Immature natural killer cell (primary cell): ENCODE data around the gene IFIT2. TPM values are rescaled to one million over a fixed set of nuclear protein-coding genes. Genes with fewer than 3 reads are reported as not detected.

ENCODE experiments used
- DNase-seq, 3 donors: peaks; one replicate each; pipeline ENCODE4 v3.0.0; 2022; ENCODE audit warnings: mixed read lengths in 1 of 3
- H3K27ac Mint-ChIP-seq, 6 donors: one replicate each; pipeline ENCODE4 v1.8.0; 2020; ENCODE audit warnings: mixed read lengths in 6 of 6, mild to moderate bottlenecking in 5 of 6, inconsistent platforms in 4 of 6, moderate library complexity in 3 of 6
- H3K27me3 Mint-ChIP-seq, 3 donors: one replicate each; pipeline ENCODE4 v1.8.0; 2020 to 2021; ENCODE audit warnings: low read depth in 3 of 3, mild to moderate bottlenecking in 3 of 3, mixed read lengths in 3 of 3, moderate library complexity in 3 of 3, inconsistent platforms in 1 of 3
- H3K36me3 Mint-ChIP-seq, 3 donors: one replicate each; pipeline ENCODE4 v1.8.0; 2020; ENCODE audit warnings: mixed read lengths in 3 of 3, inconsistent platforms in 2 of 3, mild to moderate bottlenecking in 2 of 3
- H3K4me1 Mint-ChIP-seq, 2 donors: one replicate each; pipeline ENCODE4 v1.8.0; 2020; ENCODE audit warnings: inconsistent platforms in 2 of 2, mild to moderate bottlenecking in 2 of 2, mixed read lengths in 2 of 2, moderate library complexity in 1 of 2
- H3K4me3 Mint-ChIP-seq, 5 donors: one replicate each; pipeline ENCODE4 v1.8.0; 2020; ENCODE audit warnings: mild to moderate bottlenecking in 5 of 5, mixed read lengths in 5 of 5, inconsistent platforms in 3 of 5, moderate library complexity in 3 of 5
- H3K9me3 Mint-ChIP-seq, 6 donors: one replicate each; pipeline ENCODE4 v1.8.0; 2020; ENCODE audit warnings: mild to moderate bottlenecking in 6 of 6, mixed read lengths in 6 of 6, inconsistent platforms in 4 of 6, moderate library complexity in 3 of 6
- polyA plus RNA-seq, 3 donors: library from polyadenylated mRNA; unstranded; fragments of 300-500 nt; fragmentation: Illumina TruSeq; gene quantifications; one replicate each; pipeline ENCODE4 v1.2.3, GENCODE V29; 2021

Gene IFIT2
- polyA plus RNA-seq, 3 donors from 2014 or later: 10.3 to 20.8 (median 13.9) TPM

- H3K27ac Mint-ChIP-seq: no peak overlapping the region
- H3K27me3 Mint-ChIP-seq: peaks cover 1 to 7% (median 5%) of the 10 kb centered on the region in 3 donors
- no peak overlapping the region for H3K4me3 Mint-ChIP-seq
- DNase-seq: no peak
- H3K4me1 Mint-ChIP-seq: peaks cover 5 to 7% of the 10 kb centered on the region in 2 donors
- H3K36me3 Mint-ChIP-seq: no peaks in the 10 kb centered on the region
- peaks cover 0 to 2% (median 0%) of the 10 kb centered on the region in 6 donors for H3K9me3 Mint-ChIP-seq
Observed at GRCh38 chr10:89269433-89270152, 32.3 kb upstream of the IFIT2 start.

GRCh38 chr10:89270153-89270483 is 31.7 kb upstream of the IFIT2 start:
- peaks cover 5 to 7% of the 10 kb centered on the region in 2 donors for H3K4me1 Mint-ChIP-seq
- H3K27ac Mint-ChIP-seq: no peak overlapping the region
- peaks cover 0 to 2% (median 0%) of the 10 kb centered on the region in 6 donors for H3K9me3 Mint-ChIP-seq
- no peak for DNase-seq
- H3K27me3 Mint-ChIP-seq: peaks cover 1 to 7% (median 5%) of the 10 kb centered on the region in 3 donors
- H3K4me3 Mint-ChIP-seq: no peak overlapping the region
- H3K36me3 Mint-ChIP-seq: no peaks in the 10 kb centered on the region

- Mint-ChIP-seq H3K36me3 (no peaks in the 10 kb centered on the region), H3K4me3 (no peak overlapping the region), H3K27ac (no peak overlapping the region), H3K9me3 (peaks cover 0 to 2% (median 0%) of the 10 kb centered on the region in 6 donors), H3K4me1 (peaks cover 5 to 7% of the 10 kb centered on the region in 2 donors), H3K27me3 (peaks cover 1 to 10% (median 5%) of the 10 kb centered on the region in 3 donors)
- DNase-seq: no peak
Observed at GRCh38 chr10:89271532-89271931, 30.3 kb upstream of the IFIT2 start.

GRCh38 chr10:89273680-89274079 is 28.2 kb upstream of the IFIT2 start:
- no peaks in the 10 kb centered on the region for H3K36me3 Mint-ChIP-seq
- H3K4me1 Mint-ChIP-seq: no peaks in the 10 kb centered on the region
- DNase-seq: no peak
- no peak overlapping the region for H3K27ac Mint-ChIP-seq
- H3K27me3 Mint-ChIP-seq: peaks cover 1 to 9% (median 5%) of the 10 kb centered on the region in 3 donors
- H3K9me3 Mint-ChIP-seq: peaks cover 0 to 2% (median 0%) of the 10 kb centered on the region in 6 donors
- no peak overlapping the region for H3K4me3 Mint-ChIP-seq

- Mint-ChIP-seq H3K27ac (no peak overlapping the region), H3K36me3 (no peaks in the 10 kb centered on the region), H3K9me3 (peaks cover 0 to 2% (median 0%) of the 10 kb centered on the region in 6 donors), H3K27me3 (peaks cover 1 to 9% (median 3%) of the 10 kb centered on the region in 3 donors), H3K4me3 (no peak overlapping the region), H3K4me1 (no peaks in the 10 kb centered on the region)
- DNase-seq: no peak
Observed at GRCh38 chr10:89274928-89275327, 26.9 kb upstream of the IFIT2 start.

- Mint-ChIP-seq H3K36me3 (no peaks in the 10 kb centered on the region), H3K9me3 (peaks cover 0 to 2% (median 0%) of the 10 kb centered on the region in 6 donors), H3K27ac (no peak overlapping the region)
Observed at GRCh38 chr10:89275383-89275782, 26.5 kb upstream of the IFIT2 start.

GRCh38 chr10:89278034-89278535 is 23.8 kb upstream of the IFIT2 start:
- no peak overlapping the region for H3K27ac Mint-ChIP-seq
- H3K4me1 Mint-ChIP-seq: no peaks in the 10 kb centered on the region
- peaks cover 0 to 8% (median 3%) of the 10 kb centered on the region in 3 donors for H3K27me3 Mint-ChIP-seq
- H3K9me3 Mint-ChIP-seq: no peaks in the 10 kb centered on the region
- DNase-seq: no peak
- no peak overlapping the region for H3K4me3 Mint-ChIP-seq
- H3K36me3 Mint-ChIP-seq: no peaks in the 10 kb centered on the region

More at GRCh38 chr10:89275383-89275782, 26.5 kb upstream of the IFIT2 start:
- no peak overlapping the region for H3K4me3 Mint-ChIP-seq
- DNase-seq: no peak
- peaks cover 1 to 9% (median 3%) of the 10 kb centered on the region in 3 donors for H3K27me3 Mint-ChIP-seq
- H3K4me1 Mint-ChIP-seq: no peaks in the 10 kb centered on the region

- H3K27ac Mint-ChIP-seq: no peak overlapping the region
- H3K4me3 Mint-ChIP-seq: no peak overlapping the region
- DNase-seq: no peak
- H3K9me3 Mint-ChIP-seq: no peaks in the 10 kb centered on the region
- H3K36me3 Mint-ChIP-seq: no peaks in the 10 kb centered on the region
- no peaks in the 10 kb centered on the region for H3K4me1 Mint-ChIP-seq
- peaks cover 0 to 6% (median 3%) of the 10 kb centered on the region in 3 donors for H3K27me3 Mint-ChIP-seq
Observed at GRCh38 chr10:89278900-89279392, 22.9 kb upstream of the IFIT2 start.

GRCh38 chr10:89279421-89279869 is 22.4 kb upstream of the IFIT2 start:
- H3K4me3 Mint-ChIP-seq: no peak overlapping the region
- no peaks in the 10 kb centered on the region for H3K36me3 Mint-ChIP-seq
- H3K27ac Mint-ChIP-seq: no peak overlapping the region
- H3K9me3 Mint-ChIP-seq: no peaks in the 10 kb centered on the region
- no peak for DNase-seq
- H3K27me3 Mint-ChIP-seq: peaks cover 0 to 6% (median 3%) of the 10 kb centered on the region in 3 donors
- no peaks in the 10 kb centered on the region for H3K4me1 Mint-ChIP-seq

- H3K9me3 Mint-ChIP-seq: peaks cover 0 to under 1% (median 0%) of the 10 kb centered on the region in 6 donors
- no peak for DNase-seq
- H3K4me3 Mint-ChIP-seq: no peak overlapping the region
- peaks cover 0 to 6% (median 4%) of the 10 kb centered on the region in 3 donors for H3K27me3 Mint-ChIP-seq
- H3K4me1 Mint-ChIP-seq: no peaks in the 10 kb centered on the region
- no peaks in the 10 kb centered on the region for H3K36me3 Mint-ChIP-seq
- H3K27ac Mint-ChIP-seq: no peak overlapping the region
Observed at GRCh38 chr10:89280508-89280907, 21.3 kb upstream of the IFIT2 start.

- Mint-ChIP-seq H3K36me3 (no peaks in the 10 kb centered on the region), H3K27ac (no peak overlapping the region), H3K27me3 (peaks cover 4 to 6% (median 6%) of the 10 kb centered on the region in 3 donors), H3K9me3 (peaks cover 0 to 5% (median 0%) of the 10 kb centered on the region in 6 donors), H3K4me3 (no peak overlapping the region), H3K4me1 (no peaks in the 10 kb centered on the region)
- no peak for DNase-seq
Observed at GRCh38 chr10:89281606-89282395, 20.0 kb upstream of the IFIT2 start.

- Mint-ChIP-seq H3K27ac (no peak overlapping the region), H3K4me1 (no peaks in the 10 kb centered on the region), H3K4me3 (no peak overlapping the region), H3K9me3 (peaks cover 0 to 5% (median 0%) of the 10 kb centered on the region in 6 donors), H3K27me3 (peaks cover 2 to 6% (median 4%) of the 10 kb centered on the region in 3 donors), H3K36me3 (no peaks in the 10 kb centered on the region)
- no peak for DNase-seq
Observed at GRCh38 chr10:89283025-89283935, 18.6 kb upstream of the IFIT2 start.

GRCh38 chr10:89283936-89284475 is 17.8 kb upstream of the IFIT2 start:
- Mint-ChIP-seq H3K27me3 (peaks cover 2 to 6% (median 4%) of the 10 kb centered on the region in 3 donors), H3K4me3 (no peak overlapping the region), H3K27ac (no peak overlapping the region), H3K9me3 (peaks cover 0 to 5% (median 0%) of the 10 kb centered on the region in 6 donors), H3K36me3 (no peaks in the 10 kb centered on the region), H3K4me1 (no peaks in the 10 kb centered on the region)
- no peak for DNase-seq
